A204.1 (cell line): ENCODE results near the gene C1orf159.

Source experiments
- FAIRE-seq: peaks from 2 replicates; lab custom pipeline; 2012; peaks lifted over from hg19 to GRCh38; lab: Jason Lieb, UNC

The C1orf159 gene

DNA sequence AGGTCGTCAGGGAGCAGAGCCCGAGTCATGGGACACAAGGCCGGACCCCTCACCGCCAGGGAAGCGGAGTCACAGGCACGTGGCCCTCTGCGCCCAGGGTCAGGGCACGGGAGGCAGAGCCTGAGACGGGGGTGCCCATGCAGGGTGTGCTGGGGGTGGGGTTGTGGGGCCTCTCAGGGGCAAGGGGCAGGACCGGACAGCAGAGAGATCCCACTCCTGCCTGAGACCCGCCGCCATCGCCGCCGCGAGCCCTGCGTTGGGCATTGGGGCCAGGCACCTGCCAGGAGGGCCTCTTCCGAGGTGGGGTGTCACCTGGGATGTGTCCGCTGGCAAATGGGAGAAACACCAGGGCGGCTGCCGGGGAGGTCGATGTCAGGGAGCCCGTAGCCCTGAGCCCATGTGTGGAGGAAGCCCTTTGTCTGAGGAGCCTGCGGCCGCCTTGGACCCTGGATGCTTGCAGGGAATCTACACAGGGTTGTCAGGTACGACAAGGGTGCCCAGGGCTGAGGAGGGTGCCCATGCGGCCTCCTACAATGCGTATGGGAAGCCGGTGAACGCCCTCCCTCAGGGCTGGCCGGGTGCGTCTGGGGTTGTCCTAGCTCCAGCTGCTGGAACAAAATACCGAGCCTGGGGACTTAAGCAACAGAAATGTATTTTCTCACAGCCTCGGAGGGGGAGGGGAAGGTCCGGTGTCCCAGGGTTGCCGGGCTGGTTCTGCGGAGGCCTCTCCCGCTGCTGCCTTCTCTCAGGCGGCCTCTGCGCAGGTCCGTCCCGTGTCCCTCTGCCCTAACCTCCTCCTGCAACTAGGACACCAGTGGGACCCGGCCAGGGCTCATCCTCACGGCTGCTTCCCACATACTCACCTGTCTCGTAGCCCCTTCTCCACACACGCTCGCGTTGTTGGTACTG, 16.4 kb upstream of the C1orf159 start:
- FAIRE-seq, result no peak

DNA sequence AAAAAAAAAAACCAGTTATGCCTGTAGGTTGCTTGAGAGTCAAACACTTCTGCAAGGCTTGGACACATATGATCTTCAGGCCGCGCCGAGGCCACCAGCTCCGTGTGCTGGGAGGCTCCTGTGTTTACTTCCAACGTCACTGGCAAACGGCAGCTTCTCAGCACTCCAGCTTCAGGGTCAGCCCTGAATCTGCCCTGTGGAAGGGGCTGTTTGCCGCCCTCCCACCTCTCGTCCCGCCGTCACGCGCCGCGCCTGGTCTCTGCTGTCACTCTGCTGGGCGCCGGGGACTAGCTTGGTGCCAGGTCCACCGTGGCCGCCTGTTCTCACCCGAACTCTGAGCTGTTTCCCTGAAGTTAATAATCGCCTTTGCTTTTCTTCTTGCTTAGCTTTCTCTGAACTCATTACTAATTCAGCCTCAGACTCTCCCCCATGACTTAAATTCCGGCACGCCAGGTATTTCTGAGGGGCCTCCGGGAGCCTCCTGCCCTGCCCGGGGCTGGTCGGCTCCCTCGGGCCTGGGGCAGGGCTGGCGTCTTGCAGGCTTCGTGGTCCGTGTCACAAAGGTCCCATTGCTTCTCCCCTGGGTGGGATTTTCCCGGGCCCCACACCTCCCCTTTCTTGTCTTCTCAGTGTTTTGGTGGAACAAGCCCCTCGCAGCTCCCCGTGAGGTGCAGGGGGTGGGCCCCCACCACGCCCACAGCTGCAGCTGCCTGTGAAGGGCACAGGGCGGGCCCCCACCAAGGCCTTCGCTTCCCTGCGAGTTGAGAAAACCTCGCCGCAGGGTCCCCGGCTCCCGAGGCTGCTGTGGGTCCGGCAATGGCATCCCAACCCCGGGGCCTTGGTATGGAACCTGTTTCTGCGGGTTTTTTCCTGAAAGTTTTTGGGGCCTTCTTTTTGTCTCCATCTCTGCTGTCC, 14.6 kb upstream of the C1orf159 start:
- no peak for FAIRE-seq

DNA sequence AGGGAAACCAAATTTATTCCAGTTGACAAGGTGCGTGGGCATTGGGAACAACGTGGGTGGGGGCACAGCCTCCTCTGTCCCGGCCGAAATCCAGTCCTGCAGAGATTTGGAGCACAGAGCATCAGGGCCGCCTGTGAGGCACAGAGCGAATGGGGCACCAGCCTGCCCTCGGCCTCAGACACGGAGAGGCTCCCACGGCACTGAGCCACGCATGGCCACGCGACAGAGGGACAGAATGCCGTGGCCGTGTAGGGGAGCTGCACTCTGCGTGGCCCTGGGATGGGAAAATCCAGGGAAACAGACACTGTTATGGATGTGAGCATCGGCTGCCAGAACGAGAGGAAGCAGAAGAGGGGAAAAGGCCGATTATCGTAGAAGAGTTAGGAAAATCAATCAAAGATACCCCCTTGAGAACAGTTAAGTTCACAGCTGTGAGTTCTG, 13.5 kb upstream of the C1orf159 start:
- no peak for FAIRE-seq

GRCh38 chr1:1128454-1129139, 12.7 kb upstream of the C1orf159 start:
- no peak for FAIRE-seq

GRCh38 chr1:1127551-1128451, 11.9 kb upstream of the C1orf159 start:
- FAIRE-seq, result no peak

DNA sequence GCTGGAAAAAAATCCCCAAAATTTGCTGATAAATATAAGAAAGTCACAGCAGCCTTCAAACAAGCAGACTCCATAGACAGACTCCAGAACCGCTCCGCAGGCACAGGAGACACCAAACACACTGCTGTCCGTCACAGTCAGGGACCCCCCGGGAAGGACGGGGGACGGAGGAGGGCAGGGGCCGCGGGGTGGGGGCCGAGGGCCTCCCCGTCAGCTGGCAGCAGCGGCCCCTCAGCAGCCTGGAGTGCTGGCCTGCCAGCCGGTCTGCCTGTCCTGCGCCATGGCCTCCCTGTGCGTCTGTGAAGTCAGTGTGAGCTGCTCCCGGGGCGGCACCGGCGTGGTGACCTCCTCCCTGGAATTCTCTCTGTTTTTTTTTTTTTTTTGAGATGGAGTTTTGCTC, 10.1 kb upstream of the C1orf159 start:
- FAIRE-seq, result no peak

DNA sequence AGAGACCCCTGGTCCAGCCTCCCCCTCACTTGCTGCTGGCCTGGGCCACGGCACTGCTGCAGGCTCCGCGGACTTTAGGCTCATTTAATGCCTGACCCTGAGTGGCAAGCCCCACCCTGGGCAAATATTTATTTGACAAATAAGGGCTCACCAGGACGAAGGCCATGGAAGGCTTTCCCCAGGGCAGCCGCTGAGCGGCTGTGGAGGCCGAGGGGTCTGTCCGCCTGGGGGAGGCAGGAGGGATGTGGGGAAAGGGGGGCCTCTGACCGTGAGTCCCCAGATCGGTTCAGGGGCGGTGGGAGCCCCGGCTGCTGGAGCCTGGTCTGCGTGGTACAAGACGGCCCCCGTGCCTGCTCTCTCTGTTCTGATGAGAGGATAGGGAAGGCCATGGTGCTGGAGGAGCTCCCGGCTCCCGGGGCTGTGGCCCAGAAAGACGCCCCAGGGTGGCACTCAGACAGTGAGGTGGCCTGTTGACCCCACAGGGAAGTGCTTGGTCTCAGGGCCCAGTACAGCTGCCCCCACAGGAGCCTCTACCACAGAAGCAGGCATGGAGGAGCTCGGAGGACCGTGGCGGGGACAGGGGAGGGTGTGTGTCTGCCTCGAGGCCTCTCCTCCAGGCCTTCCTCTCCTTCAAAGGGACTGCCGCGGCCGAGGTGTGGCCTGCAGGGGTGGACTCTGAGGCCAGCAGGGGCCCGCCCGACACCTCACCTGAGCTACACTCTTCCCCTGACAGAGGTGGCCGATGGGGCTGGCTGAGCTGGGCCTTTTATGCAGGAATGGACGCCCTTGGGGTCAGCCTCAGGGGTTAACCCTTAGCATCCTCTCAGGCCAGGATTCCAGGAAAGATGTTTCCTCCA, 9.1 kb upstream of the C1orf159 start:
- FAIRE-seq, result no peak

- no peak for FAIRE-seq
Measured at GRCh38 chr1:1124508-1124785, 8.6 kb upstream of the C1orf159 start.

GRCh38 chr1:1123581-1124507, 8.0 kb upstream of the C1orf159 start:
- no peak for FAIRE-seq

DNA sequence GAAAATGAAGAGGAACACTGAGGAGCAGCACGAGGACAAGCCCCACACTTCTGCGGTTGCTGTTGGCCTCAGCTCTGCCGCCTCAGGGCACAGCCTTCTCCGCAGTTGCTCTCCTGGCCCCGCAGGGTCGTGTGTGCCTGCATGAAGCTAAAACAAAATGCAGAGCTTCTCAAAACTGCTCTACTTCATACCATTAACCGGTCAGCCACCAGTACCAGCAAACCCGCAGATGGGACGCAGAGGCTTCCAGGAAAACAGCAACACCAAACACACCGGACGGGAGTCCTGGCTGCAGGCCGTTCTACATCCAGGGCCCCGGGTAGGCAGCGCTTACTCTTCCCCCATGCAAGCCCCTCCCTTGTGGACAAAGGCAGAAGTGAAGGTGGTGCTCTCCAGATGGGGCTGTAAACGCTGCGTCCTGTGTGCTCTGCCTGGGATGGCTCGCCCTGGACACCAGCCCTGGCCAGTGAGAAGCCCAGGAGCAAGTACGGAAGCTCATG, 7.1 kb upstream of the C1orf159 start:
- FAIRE-seq, result no peak

DNA sequence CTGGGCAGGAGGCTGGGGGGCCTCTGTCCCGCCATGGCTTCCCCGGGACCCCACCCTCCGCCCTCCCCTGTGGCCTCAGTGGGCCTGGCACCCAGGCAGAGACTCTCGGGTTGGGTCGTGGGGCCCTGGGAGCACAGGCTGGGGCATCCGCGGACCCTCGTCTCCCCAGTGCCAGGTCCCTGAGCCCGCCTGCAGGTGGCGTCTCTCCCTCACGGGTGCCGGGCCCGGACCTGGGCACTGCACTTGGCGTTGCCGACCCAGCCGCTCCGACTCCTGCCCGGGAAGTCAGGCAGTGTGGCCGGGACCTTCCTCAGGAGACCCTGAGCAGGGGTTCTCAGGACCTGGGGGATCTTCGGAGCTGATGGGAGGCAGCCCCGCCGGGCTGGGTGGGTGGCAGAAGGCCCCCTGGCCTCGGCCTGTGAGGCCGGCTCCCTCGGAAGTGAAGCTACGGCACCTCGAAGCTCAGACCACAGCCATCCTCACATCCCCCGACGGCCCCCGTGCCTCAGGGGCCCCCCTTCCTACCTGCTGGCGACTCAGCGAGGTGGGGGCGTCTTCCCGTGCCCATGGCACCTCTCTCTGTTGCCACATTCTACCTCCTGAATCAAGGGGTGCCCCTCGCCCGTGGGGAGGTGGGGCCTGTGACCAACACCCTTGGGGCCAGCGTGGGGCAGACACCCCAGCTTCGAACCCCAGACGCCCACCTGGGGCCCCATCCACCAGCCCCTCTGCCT, 6.4 kb upstream of the C1orf159 start:
- no peak for FAIRE-seq

DNA sequence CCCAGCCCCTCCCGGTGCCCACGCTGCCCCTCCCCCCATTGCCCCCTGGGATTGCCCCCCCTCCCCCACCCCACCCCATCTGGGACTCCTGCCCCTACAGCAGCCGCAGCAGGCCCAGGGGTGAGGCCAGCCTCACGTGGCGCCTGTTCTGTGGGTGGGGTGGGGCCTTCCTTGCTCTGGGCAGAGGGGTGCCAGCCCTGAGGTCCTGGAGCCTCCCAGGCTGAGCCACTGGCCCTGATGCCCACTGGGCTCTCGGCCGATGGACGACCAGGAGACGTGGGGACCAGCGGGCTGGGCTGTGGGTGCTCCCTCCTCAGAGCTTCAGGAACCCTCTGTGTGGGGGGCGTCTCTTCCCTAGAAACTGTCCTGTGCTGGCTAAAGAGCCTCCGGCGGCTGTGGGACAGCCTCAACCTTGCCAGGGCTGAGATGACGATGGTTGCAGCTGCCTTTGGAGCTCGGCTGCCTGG, 5.8 kb upstream of the C1orf159 start:
- FAIRE-seq, result no peak

DNA sequence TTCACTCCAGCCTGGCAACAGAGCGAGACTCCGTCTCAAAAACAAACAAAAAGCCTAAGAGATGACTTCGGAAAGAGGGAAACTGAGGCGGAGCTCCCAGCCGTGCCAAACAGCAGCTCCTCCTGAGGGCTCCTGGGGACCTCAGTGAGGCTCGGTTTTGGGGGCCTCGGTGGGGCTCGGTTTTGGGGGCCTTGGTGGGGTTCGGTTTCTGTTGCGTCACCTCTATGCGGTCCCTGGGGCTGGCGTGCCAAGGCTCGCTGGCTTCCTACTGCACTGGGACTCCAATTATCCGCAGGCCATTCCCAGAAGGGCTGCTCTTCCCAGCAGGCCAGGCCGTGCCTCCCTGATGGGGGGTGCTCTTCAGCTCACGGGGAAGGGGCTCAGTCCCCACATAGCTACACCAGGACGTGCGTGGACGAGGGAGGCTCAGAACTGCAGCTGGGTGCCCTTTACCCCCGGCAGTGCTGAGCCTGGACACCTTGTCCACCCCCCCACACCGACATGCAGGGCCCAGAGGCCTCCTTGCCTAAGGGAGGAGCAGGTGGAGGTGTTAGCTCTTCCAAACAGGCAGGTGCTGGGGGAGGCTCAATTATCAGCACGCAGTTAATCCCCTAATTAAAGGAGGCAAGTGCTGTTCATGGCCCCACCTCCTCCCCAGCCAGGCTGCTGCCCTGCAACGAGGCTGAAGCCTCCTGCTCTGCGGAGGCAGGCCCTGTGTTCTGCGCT, 5.1 kb upstream of the C1orf159 start:
- no peak for FAIRE-seq

GRCh38 chr1:1120096-1120495, 4.2 kb upstream of the C1orf159 start:
- FAIRE-seq, result no peak

DNA sequence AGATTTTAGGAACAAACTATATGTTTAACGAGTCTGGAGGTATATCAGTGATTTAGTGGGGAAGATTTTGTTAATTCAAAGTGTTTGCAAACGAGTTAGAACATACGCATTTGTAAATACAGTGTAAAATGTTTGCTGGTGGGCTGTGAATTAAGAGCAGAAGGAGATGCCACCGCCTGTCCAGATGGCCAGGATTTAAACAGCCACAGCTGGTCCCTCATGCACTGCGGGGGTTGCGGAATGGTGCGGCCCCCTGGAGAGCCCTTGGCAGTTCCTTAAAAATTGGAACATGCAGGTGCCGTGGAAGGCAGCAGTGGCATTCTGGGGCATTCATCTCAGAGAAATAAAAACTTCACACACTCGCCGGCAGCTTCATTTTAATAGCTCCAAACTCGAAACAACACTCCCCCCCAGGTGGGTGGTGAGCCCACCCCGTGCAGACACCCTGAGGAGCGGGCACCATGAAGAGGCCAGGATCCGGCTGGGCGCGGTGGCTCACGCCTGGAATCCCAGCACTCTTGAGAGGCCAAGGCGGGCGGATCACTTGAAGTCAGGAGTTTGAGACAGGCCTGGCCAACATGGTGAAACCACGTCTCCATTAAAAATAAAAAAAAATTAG, 3.5 kb upstream of the C1orf159 start:
- FAIRE-seq, result no peak

- FAIRE-seq, result no peak
Measured at GRCh38 chr1:1118876-1119220, 3.0 kb upstream of the C1orf159 start.
